ENCODE measurements around the gene IFT57. TPM values are rescaled to one million over a fixed set of nuclear protein-coding genes. Genes with fewer than 3 reads are reported as not detected.

IFT57 gene
- total RNA-seq, 4 donors from 2014 or later, result 48.4 to 64.2 (median 55.1) TPM

DNA sequence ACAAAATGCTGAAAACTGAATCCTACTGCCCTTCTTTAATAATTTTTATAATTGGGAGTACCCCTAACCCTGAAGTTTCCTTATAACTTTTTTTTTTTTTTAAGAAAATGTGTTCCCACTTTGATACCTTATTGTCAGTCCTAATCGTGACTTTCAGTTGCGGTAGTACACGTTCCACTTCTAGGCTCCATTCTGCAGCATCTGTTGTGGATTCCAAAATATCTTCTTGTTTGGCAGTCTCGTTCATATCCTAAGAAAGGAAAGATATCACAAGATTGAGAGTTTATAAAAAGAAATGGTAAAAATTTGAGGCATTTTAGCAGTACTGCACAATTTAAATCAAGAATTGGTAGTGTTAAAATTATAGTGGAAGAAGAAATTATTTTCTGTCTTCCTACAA lies 30.8 kb downstream of the IFT57 start:
- no peak for TF ChIP-seq POLR2A (IDR thresholded peaks at IDR 0.05)
- no peak for TF ChIP-seq EP300 (IDR thresholded peaks at IDR 0.05)
- no peak for TF ChIP-seq POLR2AphosphoS5 (IDR thresholded peaks at IDR 0.05)
- TF ChIP-seq, protein P1, sequence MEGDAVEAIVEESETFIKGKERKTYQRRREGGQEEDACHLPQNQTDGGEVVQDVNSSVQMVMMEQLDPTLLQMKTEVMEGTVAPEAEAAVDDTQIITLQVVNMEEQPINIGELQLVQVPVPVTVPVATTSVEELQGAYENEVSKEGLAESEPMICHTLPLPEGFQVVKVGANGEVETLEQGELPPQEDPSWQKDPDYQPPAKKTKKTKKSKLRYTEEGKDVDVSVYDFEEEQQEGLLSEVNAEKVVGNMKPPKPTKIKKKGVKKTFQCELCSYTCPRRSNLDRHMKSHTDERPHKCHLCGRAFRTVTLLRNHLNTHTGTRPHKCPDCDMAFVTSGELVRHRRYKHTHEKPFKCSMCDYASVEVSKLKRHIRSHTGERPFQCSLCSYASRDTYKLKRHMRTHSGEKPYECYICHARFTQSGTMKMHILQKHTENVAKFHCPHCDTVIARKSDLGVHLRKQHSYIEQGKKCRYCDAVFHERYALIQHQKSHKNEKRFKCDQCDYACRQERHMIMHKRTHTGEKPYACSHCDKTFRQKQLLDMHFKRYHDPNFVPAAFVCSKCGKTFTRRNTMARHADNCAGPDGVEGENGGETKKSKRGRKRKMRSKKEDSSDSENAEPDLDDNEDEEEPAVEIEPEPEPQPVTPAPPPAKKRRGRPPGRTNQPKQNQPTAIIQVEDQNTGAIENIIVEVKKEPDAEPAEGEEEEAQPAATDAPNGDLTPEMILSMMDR (IDR thresholded peaks at IDR 0.05), result no peak
- no peak for ATAC-seq
- Histone ChIP-seq H3K4me1 (no peaks in the 10 kb centered on the region), H3K27me3 (no peaks in the 10 kb centered on the region), H3K4me3 (no peak overlapping the region), H3K36me3 (peaks cover 0 to 37% of the 10 kb centered on the region in 2 donors), H3K27ac (no peak overlapping the region), H3K9me3 (peaks cover 0 to 8% (median 0%) of the 10 kb centered on the region in 3 donors)
- 92 to 100% methylated on average over 3 to 4 of the region's 4 CpGs for WGBS, 2 donors (ENCODE audit: low coverage in 1 of 2)

DNA sequence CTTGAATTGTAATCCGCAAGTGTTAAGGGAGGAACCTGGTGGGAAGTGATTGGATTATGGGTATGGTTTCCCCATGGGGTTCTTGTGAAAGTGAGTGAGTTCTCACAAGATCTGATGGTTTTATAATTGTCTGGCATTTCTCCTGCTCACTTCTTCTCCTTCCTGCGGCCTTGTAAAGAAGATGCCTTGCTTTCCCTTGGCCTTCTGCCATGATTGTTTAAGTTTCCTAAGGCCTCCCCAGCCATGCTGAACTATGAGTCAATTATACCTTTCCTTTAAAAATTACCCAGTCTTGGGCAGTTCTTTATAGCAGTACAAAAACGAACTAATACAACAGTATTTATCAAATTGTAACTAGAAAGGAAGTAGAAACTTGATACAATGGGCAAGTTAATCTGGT lies 31.9 kb downstream of the IFT57 start:
- Histone ChIP-seq H3K27ac (no peak overlapping the region), H3K4me3 (no peak overlapping the region), H3K36me3 (peaks cover 0 to 47% of the 10 kb centered on the region in 2 donors), H3K9me3 (peaks cover 0 to 12% (median 0%) of the 10 kb centered on the region in 3 donors), H3K27me3 (no peaks in the 10 kb centered on the region), H3K4me1 (no peaks in the 10 kb centered on the region)
- WGBS, 2 donors (ENCODE audit: low coverage in 1 of 2), result 78 to 100% methylated on average over 2 to 3 of the region's 3 CpGs
- TF ChIP-seq, protein P1 (IDR thresholded peaks at IDR 0.05), result no peak
- no peak for TF ChIP-seq EP300 (IDR thresholded peaks at IDR 0.05)
- ATAC-seq, result no peak

DNA sequence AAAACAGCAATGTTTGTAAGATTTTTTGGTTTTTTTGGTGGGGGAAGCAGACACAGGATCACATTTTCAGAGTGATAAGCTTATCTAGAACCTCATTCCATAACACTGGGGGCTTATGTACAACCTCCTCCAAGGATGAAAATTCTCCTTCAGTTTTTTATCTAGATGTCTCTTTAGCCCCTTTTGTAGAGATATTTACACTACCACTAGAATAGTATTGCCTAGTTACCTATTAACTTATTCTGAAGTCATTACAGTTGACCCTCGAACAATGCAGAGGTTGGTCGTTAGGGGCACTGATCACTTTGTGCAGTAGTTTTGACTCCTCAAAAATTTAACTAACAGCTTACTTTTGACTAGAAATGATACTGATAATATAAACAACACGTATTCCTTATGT lies 32.8 kb downstream of the IFT57 start:
- Histone ChIP-seq H3K4me3 (no peak overlapping the region), H3K4me1 (no peaks in the 10 kb centered on the region), H3K27ac (no peak overlapping the region), H3K9me3 (peaks cover 0 to 12% (median 0%) of the 10 kb centered on the region in 3 donors), H3K36me3 (peaks cover 0 to 54% of the 10 kb centered on the region in 2 donors), H3K27me3 (no peaks in the 10 kb centered on the region)
- 84 to 89% methylated on average over 3 of the region's 3 CpGs for WGBS, 2 donors (ENCODE audit: low coverage in 1 of 2)
- TF ChIP-seq POLR2AphosphoS5 (IDR thresholded peaks at IDR 0.05) (no peak), EP300 (IDR thresholded peaks at IDR 0.05) (no peak), POLR2A (IDR thresholded peaks at IDR 0.05) (no peak)
- TF ChIP-seq, protein P1 (IDR thresholded peaks at IDR 0.05), result no peak
- no peak for ATAC-seq

DNA sequence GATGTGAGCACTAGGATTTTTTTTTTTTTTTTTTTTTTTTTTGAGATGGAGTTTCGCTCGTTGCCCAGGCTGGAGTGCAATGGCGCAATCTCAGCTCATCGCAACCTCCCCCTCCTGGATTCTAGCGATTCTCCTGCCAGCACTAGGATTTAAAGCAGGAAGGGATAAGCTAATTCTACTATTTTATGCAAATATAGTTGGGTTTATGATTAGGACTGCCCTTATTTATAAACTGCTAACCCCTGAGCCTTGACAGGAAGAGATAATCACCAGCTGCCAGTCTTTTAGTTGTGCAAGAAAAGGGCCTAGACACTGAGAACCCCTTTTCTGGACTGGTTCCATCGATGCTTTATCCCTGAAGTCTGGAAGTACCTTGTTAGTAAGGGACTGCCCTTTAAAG lies 36.7 kb downstream of the IFT57 start:
- Histone ChIP-seq H3K36me3 (peaks cover 0 to 43% of the 10 kb centered on the region in 2 donors), H3K4me1 (peaks cover 0 to 9% (median 0%) of the 10 kb centered on the region in 3 donors), H3K27ac (no peak overlapping the region), H3K9me3 (peaks cover 0 to 7% (median 0%) of the 10 kb centered on the region in 3 donors), H3K27me3 (no peaks in the 10 kb centered on the region), H3K4me3 (no peak overlapping the region)
- TF ChIP-seq EP300 (IDR thresholded peaks at IDR 0.05) (no peak), POLR2AphosphoS5 (IDR thresholded peaks at IDR 0.05) (no peak), POLR2A (IDR thresholded peaks at IDR 0.05) (no peak)
- TF ChIP-seq, protein P1 (IDR thresholded peaks at IDR 0.05), result no peak
- WGBS, 2 donors (ENCODE audit: low coverage in 1 of 2), result 95 to 100% methylated on average over 1 to 6 of the region's 6 CpGs
- no peak for ATAC-seq

DNA sequence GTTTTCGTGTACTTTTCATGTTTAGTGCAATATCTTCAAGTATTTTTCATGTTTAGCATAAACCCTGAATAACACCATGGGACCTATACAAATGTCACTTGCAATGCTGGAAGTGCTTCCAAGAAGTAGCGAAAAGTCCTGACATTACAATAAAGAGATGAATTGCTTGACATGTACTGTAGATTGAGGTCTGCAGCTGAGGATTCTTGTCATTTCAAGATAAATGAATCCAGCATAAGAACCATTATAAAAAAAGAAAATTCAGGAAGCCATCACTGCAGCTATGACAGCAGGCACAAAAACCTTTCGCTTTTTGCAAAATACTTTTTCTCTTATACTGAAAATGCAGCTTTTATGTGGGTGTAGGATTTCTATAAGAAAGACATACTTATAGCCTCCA lies 37.4 kb downstream of the IFT57 start:
- Histone ChIP-seq H3K36me3 (peaks cover 0 to 36% of the 10 kb centered on the region in 2 donors), H3K27me3 (no peaks in the 10 kb centered on the region)
- WGBS, 2 donors (ENCODE audit: low coverage in 1 of 2), result 95 to 100% methylated on average over 3 of the region's 3 CpGs

More for the DNA sequence above, 37.4 kb downstream of the IFT57 start:
- Histone ChIP-seq H3K4me3 (no peak overlapping the region), H3K27ac (no peak overlapping the region), H3K4me1 (peaks cover 0 to 14% (median 0%) of the 10 kb centered on the region in 3 donors), H3K9me3 (peaks cover 0 to 7% (median 0%) of the 10 kb centered on the region in 3 donors)
- no peak for ATAC-seq
- no peak for TF ChIP-seq POLR2A (IDR thresholded peaks at IDR 0.05)

Data from gastroesophageal sphincter (tissue), 4 donors.